ENCODE results near the gene FAM234B. TPM values are rescaled to one million over a fixed set of nuclear protein-coding genes. Genes with fewer than 3 reads are reported as not detected.
"Not testable (repeated sequence)": the region's sequence is repeated elsewhere in the genome, so short reads cannot be mapped to it uniquely, and the experiment has no call there.

The FAM234B gene
- polyA plus RNA-seq, 4 donors = 8.3 to 13.9 (median 12.2) TPM

DNA sequence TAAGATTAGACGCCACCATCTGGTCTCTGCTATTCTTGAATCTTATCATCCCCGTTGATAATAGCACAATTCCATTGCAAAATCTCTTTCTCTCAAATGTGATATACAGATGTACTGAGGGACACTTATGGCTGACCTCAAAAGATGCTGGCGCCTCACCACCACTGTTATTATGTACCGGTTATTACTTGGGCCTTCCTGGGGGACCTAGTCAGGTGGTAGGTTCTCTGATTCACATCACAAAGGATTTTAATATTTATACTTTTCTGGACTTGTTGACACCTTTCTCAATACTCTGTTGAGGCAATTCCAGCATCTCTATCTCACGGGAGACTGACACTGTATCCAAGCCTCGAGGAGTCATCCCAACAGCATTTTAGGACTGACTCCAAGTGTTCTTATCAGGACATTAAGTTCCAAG, 21.3 kb upstream of the FAM234B start:
- no peak for DNase-seq (ENCODE audit: low read depth in 4 of 4, low spot score in 3 of 4)

- DNase-seq (ENCODE audit: low read depth in 4 of 4, low spot score in 3 of 4) = no peak
These were observed 20.2 kb upstream of the FAM234B start for GRCh38 chr12:13023811-13024530.

- no peak for DNase-seq (ENCODE audit: low read depth in 4 of 4, low spot score in 3 of 4)
These were observed 19.7 kb upstream of the FAM234B start for GRCh38 chr12:13024531-13024916.

DNA sequence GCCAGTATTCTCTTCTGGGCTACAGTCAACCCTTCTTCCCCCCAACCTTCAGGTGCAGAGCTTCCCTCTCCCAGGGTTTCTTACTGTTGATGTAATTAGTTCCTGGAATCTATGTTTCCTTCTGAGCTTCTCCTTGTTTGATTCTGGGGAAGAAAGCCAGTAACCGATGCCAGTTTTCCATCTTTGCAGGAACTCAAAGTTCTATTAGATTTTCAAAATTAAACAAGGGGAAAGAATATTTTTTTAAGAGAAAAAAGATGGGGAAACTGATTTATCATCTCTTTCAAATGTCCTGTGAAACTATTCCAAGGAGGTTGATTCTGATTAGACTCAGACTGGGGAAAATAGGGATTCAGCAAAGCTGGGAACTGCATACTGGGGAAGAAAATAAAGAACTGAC, 17.9 kb upstream of the FAM234B start:
- DNase-seq (ENCODE audit: low read depth in 4 of 4, low spot score in 3 of 4) = no peak

DNA sequence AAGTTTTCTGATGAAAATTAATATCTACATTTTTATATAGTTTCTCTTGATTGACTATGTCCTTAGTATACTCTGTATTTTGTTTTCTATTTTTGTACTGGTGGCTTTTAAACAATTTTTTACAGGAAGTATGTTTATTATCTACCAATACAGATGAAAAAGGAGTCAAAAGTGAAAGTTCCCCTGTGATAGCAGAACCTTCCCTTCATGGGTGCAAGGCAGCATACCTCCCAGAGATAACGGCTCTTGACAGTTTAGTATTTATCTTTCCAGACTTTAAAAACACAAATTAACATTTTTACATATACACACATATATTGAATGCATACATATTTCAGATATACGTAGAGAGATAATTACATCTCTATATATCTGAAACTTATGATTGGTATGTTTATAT, 17.1 kb upstream of the FAM234B start:
- no peak for DNase-seq (ENCODE audit: low read depth in 4 of 4, low spot score in 3 of 4)

GRCh38 chr12:13027508-13027907, 16.7 kb upstream of the FAM234B start:
- no peak for DNase-seq (ENCODE audit: low read depth in 4 of 4, low spot score in 3 of 4)

GRCh38 chr12:13028825-13029570, 15.2 kb upstream of the FAM234B start:
- no peak for DNase-seq (ENCODE audit: low read depth in 4 of 4, low spot score in 3 of 4)

DNA sequence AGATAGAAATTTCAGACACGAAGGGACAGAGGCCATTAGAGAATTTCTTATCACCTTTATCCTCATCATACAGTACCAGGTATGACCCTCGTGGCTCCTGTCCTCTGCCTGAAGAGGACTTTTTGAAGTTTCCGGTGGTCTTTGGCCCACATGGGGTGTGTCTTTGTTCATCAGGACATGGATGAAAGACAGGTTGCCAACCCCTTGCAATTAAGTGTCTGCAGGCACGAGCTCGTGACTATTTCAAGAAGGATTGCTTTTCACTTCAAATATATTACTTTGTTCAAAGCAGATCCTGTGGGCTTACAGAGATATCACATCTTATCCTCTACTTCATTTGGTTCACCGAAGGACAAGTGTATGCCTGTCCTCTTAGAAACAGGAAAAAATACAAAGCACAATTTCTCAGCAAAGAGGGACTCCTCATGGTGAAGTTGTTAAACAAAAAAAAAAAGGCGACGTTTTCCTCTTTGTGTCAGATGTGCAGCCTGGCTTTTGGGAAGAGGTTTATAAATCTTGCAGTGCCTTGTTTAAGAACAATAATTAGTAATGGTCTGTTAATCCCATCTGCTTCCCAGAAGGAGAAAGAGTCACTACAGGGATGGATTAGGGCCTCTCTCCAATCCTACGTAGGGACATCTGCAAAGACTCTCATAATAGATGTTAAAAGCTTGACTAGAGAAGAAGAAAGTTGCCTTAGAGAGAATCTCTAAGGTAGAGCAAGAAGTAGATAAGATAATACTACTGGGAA, 13.5 kb upstream of the FAM234B start:
- no peak for DNase-seq (ENCODE audit: low read depth in 4 of 4, low spot score in 3 of 4)

- no peak for DNase-seq (ENCODE audit: low read depth in 4 of 4, low spot score in 3 of 4)
These were observed 12.0 kb upstream of the FAM234B start for GRCh38 chr12:13032164-13032563.

DNA sequence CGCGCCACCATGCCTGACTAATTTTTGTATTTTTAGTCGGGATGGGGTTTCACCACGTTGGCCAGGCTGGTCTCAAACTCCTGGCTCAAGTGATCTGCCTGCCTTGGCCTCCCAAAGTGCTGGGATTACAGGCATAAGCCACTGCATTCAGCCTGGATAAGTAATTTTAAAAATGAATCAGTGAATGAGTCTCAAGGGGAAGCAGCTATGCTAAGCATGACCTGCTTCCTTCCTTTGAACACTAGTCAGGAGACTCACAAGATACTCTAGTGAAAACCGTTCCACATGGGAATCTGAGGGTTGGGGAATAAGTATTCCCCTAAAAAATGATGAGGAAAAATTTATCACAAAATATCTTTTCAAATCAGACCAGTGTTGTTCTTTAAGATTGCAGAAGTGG, 10.7 kb upstream of the FAM234B start:
- no peak for DNase-seq (ENCODE audit: low read depth in 4 of 4, low spot score in 3 of 4)

DNA sequence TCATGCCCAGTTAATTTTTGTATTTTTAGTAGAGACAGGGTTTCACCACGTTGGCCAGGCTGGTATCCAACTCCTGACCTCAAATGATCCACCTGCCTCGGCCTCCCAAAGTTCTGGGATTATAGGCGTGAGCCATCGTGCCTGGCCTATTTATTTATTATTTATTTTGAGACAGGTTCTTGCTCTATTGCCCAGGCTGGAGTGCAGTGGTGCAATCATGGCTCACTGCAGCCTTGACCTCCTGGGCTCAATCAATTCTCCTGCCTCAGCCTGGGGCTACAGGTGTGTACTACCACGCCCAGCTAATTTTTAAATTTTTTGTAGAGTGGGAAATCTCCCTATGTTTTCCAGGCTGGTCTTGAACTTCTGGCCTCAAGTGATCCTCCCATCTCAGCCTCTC, 8.8 kb upstream of the FAM234B start:
- not testable (repeated sequence) for DNase-seq (ENCODE audit: low read depth in 4 of 4, low spot score in 3 of 4)

DNA sequence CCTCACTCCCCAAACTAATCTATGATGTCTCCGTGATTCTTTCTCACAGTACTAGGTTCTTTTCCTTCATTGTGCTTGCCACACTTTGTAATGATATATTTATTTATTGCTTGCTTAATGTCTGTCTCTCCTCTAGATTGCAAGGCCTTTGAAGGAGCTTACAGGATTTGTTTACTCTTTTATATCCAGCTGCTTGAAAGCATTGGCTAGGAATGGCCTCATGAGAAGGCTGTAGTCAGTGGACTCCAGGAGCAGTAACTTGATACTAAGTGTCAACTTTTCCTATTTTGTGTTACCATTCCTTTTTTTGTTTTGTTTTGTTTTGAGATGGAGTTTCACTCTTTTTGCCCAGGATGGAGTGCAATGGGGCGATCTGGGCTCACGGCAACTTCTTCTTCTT, 7.3 kb upstream of the FAM234B start:
- DNase-seq (ENCODE audit: low read depth in 4 of 4, low spot score in 3 of 4) = no peak

DNA sequence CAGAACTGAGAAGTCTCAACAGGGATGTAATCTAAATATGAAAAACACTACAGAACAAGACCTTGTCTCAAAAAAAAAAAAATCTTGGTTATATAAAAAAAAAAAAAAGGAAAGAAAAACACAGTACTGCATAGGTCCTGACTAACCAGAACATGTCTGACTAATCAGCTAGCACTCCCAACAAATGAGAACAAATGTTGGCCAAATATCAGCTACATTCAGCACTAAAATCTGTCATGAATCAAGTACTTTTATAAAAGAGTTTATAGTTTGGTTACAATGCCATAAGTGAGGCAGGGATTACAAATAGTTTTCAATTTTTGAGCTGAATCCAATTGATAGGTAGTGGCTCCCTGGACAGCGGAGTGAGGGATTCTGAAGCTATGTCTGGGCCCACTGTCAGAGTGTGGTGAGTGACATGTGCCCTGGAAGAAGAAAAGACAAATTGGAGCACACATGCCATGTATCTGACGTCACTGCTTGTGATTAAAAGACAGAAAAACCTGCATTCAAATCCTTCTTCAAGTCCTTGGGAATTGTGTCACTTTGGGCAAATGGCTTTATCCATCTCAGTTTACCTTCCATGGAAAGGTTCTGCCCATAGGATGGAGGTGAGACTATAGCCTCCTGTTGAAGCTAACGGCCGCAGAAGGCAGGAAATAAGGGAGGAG, 5.6 kb upstream of the FAM234B start:
- no peak for DNase-seq (ENCODE audit: low read depth in 4 of 4, low spot score in 3 of 4)

GRCh38 chr12:13039328-13039956, 4.7 kb upstream of the FAM234B start:
- no peak for DNase-seq (ENCODE audit: low read depth in 4 of 4, low spot score in 3 of 4)

GRCh38 chr12:13041224-13041623, 3.0 kb upstream of the FAM234B start:
- no peak for DNase-seq (ENCODE audit: low read depth in 4 of 4, low spot score in 3 of 4)

DNA sequence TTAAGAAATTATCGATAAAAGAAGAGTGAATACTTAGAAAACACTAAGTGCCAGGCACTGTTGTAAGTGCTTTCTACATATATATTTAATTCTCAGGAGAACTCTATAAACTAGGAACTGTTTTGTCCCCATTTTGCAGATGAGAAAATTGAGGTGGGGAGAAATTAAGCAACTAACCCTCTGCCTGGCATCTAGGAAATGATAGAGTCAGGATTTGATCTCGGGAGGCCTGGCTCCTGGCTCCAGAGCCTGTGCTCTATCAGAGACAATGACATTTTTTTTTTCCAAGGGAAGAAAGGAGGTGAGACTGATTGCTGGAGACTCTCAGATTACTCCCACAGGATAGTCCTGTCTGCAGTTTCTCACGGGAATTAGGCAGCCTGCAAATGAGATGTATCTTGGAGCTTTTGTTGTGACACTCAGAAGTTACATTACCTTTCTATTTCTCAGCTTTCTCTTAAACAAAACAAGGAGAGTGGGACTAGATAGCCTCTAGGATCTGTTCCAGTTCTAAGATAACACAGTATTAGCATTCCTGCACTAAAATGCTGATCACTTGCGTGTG, 1.4 kb upstream of the FAM234B start:
- DNase-seq (ENCODE audit: low read depth in 4 of 4, low spot score in 3 of 4) = no peak

DNA sequence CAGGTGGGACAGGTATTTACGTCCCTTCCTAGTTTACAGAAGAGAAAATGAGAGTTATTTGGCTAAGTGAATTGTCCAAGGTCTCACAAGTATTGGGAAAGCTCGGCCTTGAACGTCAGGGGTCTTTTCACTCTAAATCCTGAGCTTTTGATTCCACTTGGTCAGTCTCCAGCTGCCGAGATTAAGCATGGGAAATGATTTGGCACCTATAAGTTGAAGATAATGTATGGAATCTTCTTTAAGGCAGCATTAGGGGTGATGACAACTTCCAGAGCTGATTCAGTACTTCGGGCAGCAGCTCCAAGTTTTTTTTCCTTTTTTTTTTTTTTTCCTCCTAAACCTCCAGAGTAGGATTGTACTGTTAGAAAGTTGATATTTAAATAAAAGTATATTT, 722 bp downstream of the FAM234B start:
- no peak for DNase-seq (ENCODE audit: low read depth in 4 of 4, low spot score in 3 of 4)

DNA sequence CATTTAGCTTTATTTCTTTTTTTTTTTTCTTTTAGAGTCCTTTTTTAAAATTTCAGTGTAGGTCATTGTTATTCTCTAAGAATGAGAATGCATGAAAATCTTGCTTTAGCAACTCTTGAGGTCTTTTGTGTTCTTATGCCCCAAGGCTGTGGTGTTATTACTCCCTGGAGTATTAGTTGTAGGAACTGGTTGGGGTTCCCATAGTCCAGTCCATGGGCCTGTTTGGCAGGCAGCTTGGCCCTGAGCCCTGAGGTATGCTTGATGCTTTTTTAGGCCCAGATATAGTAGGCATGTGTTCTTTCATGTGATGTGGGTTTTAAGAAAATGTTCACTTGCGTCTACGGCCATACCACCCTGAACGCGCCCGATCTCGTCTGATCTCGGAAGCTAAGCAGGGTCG, 1.6 kb downstream of the FAM234B start:
- no peak for DNase-seq (ENCODE audit: low read depth in 4 of 4, low spot score in 3 of 4)

DNA sequence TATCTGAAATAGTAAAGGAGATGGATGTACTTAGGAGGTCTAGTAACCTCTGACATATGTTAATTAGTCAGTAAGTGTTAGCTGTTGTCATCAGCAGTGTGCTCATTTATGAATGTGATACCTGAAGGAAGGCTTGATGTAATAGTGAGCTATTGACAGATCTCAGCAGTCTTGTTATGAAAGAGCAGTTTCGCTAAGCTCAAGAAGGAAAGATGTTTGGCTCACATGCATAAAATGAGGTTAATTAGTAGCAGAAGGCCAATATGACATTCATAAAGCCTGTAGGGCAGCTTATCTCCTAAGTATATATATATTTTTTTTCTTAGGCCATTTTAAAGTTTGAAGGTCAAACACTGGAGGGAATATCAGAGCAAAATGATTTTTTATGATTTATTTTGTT, 2.8 kb downstream of the FAM234B start:
- no peak for DNase-seq (ENCODE audit: low read depth in 4 of 4, low spot score in 3 of 4)

GRCh38 chr12:13049816-13050215, 5.6 kb downstream of the FAM234B start:
- DNase-seq (ENCODE audit: low read depth in 4 of 4, low spot score in 3 of 4) = no peak

Data from left renal pelvis (tissue), 4 donors.